Effector CD4-positive, alpha-beta T cell (primary cell): Measurements from ENCODE around the gene ATP5PD.
"Not testable (repeated sequence)": the region's sequence is repeated elsewhere in the genome, so short reads cannot be mapped to it uniquely, and the experiment has no call there.

ENCODE experiments used
- DNase-seq: peaks from one replicate; pipeline ENCODE4 v3.0.0-alpha.2; 2020

ATP5PD gene

GRCh38 chr17:75048249-75048878 is 1.6 kb upstream of the ATP5PD start:
- DNase-seq: no peak

GRCh38 chr17:75047398-75048098 is 779 bp upstream of the ATP5PD start:
- peak; percentile 14 for DNase-seq

GRCh38 chr17:75045946-75046406 is 793 bp downstream of the ATP5PD start:
- DNase-seq: not testable (repeated sequence)

GRCh38 chr17:75044716-75045115 is 2.1 kb downstream of the ATP5PD start:
- no peak for DNase-seq

GRCh38 chr17:75043789-75044188 is 3.0 kb downstream of the ATP5PD start:
- DNase-seq: not testable (repeated sequence)

GRCh38 chr17:75041656-75042280 is 5.0 kb downstream of the ATP5PD start:
- no peak for DNase-seq

- no peak for DNase-seq
Measured at GRCh38 chr17:75039238-75039637, 7.5 kb downstream of the ATP5PD start.

- peak; percentile 89 for DNase-seq
Measured at GRCh38 chr17:75036643-75037268, 10.0 kb downstream of the ATP5PD start.

- DNase-seq: peak; percentile 68
Measured at GRCh38 chr17:75034236-75034908, 12.4 kb downstream of the ATP5PD start.

GRCh38 chr17:75033346-75034235 is 13.2 kb downstream of the ATP5PD start:
- DNase-seq: peak; percentile 81

- peak; percentile 22 for DNase-seq
Measured at GRCh38 chr17:75032720-75033280, 14.0 kb downstream of the ATP5PD start.

GRCh38 chr17:75031972-75032719 is 14.6 kb downstream of the ATP5PD start:
- peak; percentile 39 for DNase-seq

GRCh38 chr17:75030161-75030560 is 16.6 kb downstream of the ATP5PD start:
- DNase-seq: no peak

GRCh38 chr17:75026650-75027049 is 20.1 kb downstream of the ATP5PD start:
- not testable (repeated sequence) for DNase-seq

GRCh38 chr17:75025398-75025734 is 21.4 kb downstream of the ATP5PD start:
- DNase-seq: not testable (repeated sequence)

GRCh38 chr17:75024686-75025397 is 21.9 kb downstream of the ATP5PD start:
- no peak for DNase-seq

- DNase-seq: no peak
Measured at GRCh38 chr17:75020331-75021110, 26.2 kb downstream of the ATP5PD start.

- no peak for DNase-seq
Measured at GRCh38 chr17:75019710-75020109, 27.1 kb downstream of the ATP5PD start.

- DNase-seq: no peak
Measured at GRCh38 chr17:75019146-75019545, 27.6 kb downstream of the ATP5PD start.
